Stimulated activated CD8-positive, alpha-beta memory T cell treated with anti-CD3 and anti-CD28 coated beads, Interleukin-15, amount 100 ng/mL, for 1 hour (primary cell): Measurements from ENCODE around the gene MRPS26.
A peak's percentile ranks its signal among the peaks of the same experiment; 100 is the strongest.
"Not testable (repeated sequence)": the region's sequence is repeated elsewhere in the genome, so short reads cannot be mapped to it uniquely, and the experiment has no call there.

Experiments used
- DNase-seq: peaks from one replicate; pipeline ENCODE4 v3.0.0-alpha.2; 2020; ENCODE audit warnings: low read depth

The MRPS26 gene

GRCh38 chr20:3042625-3043024, 3.2 kb upstream of the MRPS26 start:
- no peak for DNase-seq

- DNase-seq: no peak
These were observed 2.5 kb upstream of the MRPS26 start, which contains the start of gene GNRH2 for GRCh38 chr20:3043322-3043721. TSS of gene GNRH2 (plus strand) at chr20:3043622. CDS start at chr20:3044415, 793 bp downstream.

- no peak for DNase-seq
These were observed 1.4 kb upstream of the MRPS26 start for GRCh38 chr20:3044336-3044965.

GRCh38 chr20:3045042-3045815, 623 bp upstream of the MRPS26 start:
- DNase-seq: peak; percentile 24

- no peak for DNase-seq
These were observed 1.0 kb downstream of the MRPS26 start for GRCh38 chr20:3046677-3047462.

- no peak for DNase-seq
These were observed 1.9 kb downstream of the MRPS26 start for GRCh38 chr20:3047486-3048419.

- DNase-seq: no peak
These were observed 5.7 kb downstream of the MRPS26 start for GRCh38 chr20:3051385-3052019.

- no peak for DNase-seq
These were observed 13.6 kb downstream of the MRPS26 start for GRCh38 chr20:3059489-3059888.

GRCh38 chr20:3064119-3064518, 18.3 kb downstream of the MRPS26 start:
- not testable (repeated sequence) for DNase-seq

GRCh38 chr20:3067139-3068014, 21.5 kb downstream of the MRPS26 start:
- no peak for DNase-seq

GRCh38 chr20:3068075-3068474, 22.2 kb downstream of the MRPS26 start:
- no peak for DNase-seq

- DNase-seq: no peak
These were observed 23.4 kb downstream of the MRPS26 start for GRCh38 chr20:3068986-3069900.

GRCh38 chr20:3070725-3071124, 24.9 kb downstream of the MRPS26 start:
- no peak for DNase-seq

GRCh38 chr20:3071266-3071609, 25.4 kb downstream of the MRPS26 start:
- DNase-seq: no peak

GRCh38 chr20:3071610-3072529, 26.0 kb downstream of the MRPS26 start, which contains the start of gene OXT:
TSS of gene OXT (plus strand) at chr20:3071620. CDS start at chr20:3071656, 36 bp downstream.
- DNase-seq: peak; percentile 34

GRCh38 chr20:3072530-3073250, 26.8 kb downstream of the MRPS26 start:
- DNase-seq: no peak

GRCh38 chr20:3073251-3073643, 27.4 kb downstream of the MRPS26 start:
- DNase-seq: not testable (repeated sequence)
